Endothelial cell of umbilical vein (primary cell): Measurements from ENCODE around the gene ADM5. TPM values are rescaled to one million over a fixed set of nuclear protein-coding genes. Genes with fewer than 3 reads are reported as not detected.

Experiments
- BruUV-seq: library from RNA; stranded (reverse); fragments of 400-500 nt; replicated peaks from 2 replicates; lab custom pipeline; 2021; lab: Mats Ljungman, UMichigan
- CTCF ChIA-PET: fragments of 300-600, 350-600 bp; sonication (Branson Sonifier 250); formaldehyde crosslinking; loops from one replicate; lab custom pipeline; 2021; ENCODE audit warnings: antibody characterized with exemption, inconsistent platforms; lab: Charles Lee
- POLR2A ChIA-PET: fragments of 300-600, 350-600 bp; sonication (Branson Sonifier 250); formaldehyde crosslinking; loops from one replicate; lab custom pipeline; 2021; ENCODE audit warnings: antibody characterized with exemption, inconsistent platforms; lab: Charles Lee
- DNase-seq: peaks from one replicate; pipeline ENCODE4 v3.0.0-alpha.2; 2011; ENCODE audit warnings: low read depth, low spot score
- FAIRE-seq: peaks from 2 replicates; lab custom pipeline; 2011; peaks lifted over from hg19 to GRCh38; lab: Jason Lieb, UNC
- H2AFZ ChIP-seq: 2 replicates; pipeline ENCODE4 v1.6.0; 2012; ENCODE audit warnings: low read depth, low read length, control low read depth, inconsistent platforms
- H3K27ac ChIP-seq: 2 replicates; pipeline ENCODE4 v1.5.1; 2011; ENCODE audit warnings: low read depth, mild to moderate bottlenecking, control low read depth, low read length, moderate library complexity; ENCODE audit not compliant: insufficient read depth
- H3K27me3 ChIP-seq, 2 experiments: 2 replicates each; pipeline versions ENCODE4 v1.6.0 to v1.6.1; 2011; ENCODE audit warnings: low read length in 2 of 2, mixed read lengths in 1 of 2; ENCODE audit not compliant: control insufficient read depth in 2 of 2, insufficient read depth in 2 of 2
- H3K36me3 ChIP-seq, 2 experiments: 2 replicates in 1 of 2; 3 replicates in 1 of 2; pipeline ENCODE4 v1.5.1; 2011; ENCODE audit warnings: low read length in 2 of 2, mild to moderate bottlenecking in 1 of 2, moderate library complexity in 1 of 2; ENCODE audit not compliant: control insufficient read depth in 2 of 2, insufficient read depth in 2 of 2; ENCODE audit errors: extremely low read depth in 1 of 2
- H3K4me1 ChIP-seq: 3 replicates; pipeline ENCODE4 v1.5.1; 2011; ENCODE audit warnings: mild to moderate bottlenecking, low read length; ENCODE audit not compliant: control insufficient read depth, insufficient read depth; ENCODE audit errors: extremely low read depth
- H3K4me2 ChIP-seq: 2 replicates; pipeline ENCODE4 v1.6.1; 2011; ENCODE audit warnings: low read length, control low read depth, mixed read lengths; ENCODE audit not compliant: insufficient read depth
- H3K4me3 ChIP-seq, 3 experiments: fragments of 200-600 bp in 1 of 3; sonication (generic), shearing (Covaris generic) in 1 of 3; replicated peaks in 1 of 3; 2 replicates each; pipeline ENCODE4 v1.5.1; 2011 to 2016; ENCODE audit warnings: control low read depth in 3 of 3, low read length in 3 of 3, mild to moderate bottlenecking in 2 of 3, inconsistent platforms in 1 of 3, low read depth in 1 of 3, moderate library complexity in 1 of 3; ENCODE audit not compliant: insufficient read depth in 1 of 3
- H3K79me2 ChIP-seq: 2 replicates; pipeline ENCODE4 v1.6.0; 2012; ENCODE audit warnings: low read length, inconsistent platforms; ENCODE audit not compliant: control insufficient read depth, insufficient read depth
- H3K9ac ChIP-seq: replicated peaks from 2 replicates; pipeline ENCODE3; 2011; ENCODE audit warnings: low read length, control low read depth; ENCODE audit not compliant: insufficient read depth; ENCODE audit errors: extremely low read depth
- H3K9me1 ChIP-seq: replicated peaks from 3 replicates; pipeline ENCODE4 v1.6.0; 2011; ENCODE audit warnings: mild to moderate bottlenecking, low read length; ENCODE audit not compliant: control insufficient read depth, insufficient read depth; ENCODE audit errors: extremely low read depth
- H3K9me3 ChIP-seq: replicated peaks from 2 replicates; pipeline ENCODE4 v1.5.1; 2012; ENCODE audit warnings: low read length, inconsistent platforms; ENCODE audit not compliant: control insufficient read depth, insufficient read depth
- H4K20me1 ChIP-seq: replicated peaks from 2 replicates; pipeline ENCODE3; 2011; ENCODE audit warnings: mild to moderate bottlenecking, low read length; ENCODE audit not compliant: control insufficient read depth, insufficient read depth; ENCODE audit errors: extremely low read depth
- EZH2 ChIP-seq: IDR thresholded peaks from 2 replicates; pipeline ENCODE4 v1.6.1; 2012; ENCODE audit warnings: borderline replicate concordance, low read depth, mild to moderate bottlenecking, moderate library complexity, low read length, inconsistent platforms; ENCODE audit not compliant: severe bottlenecking
- FOS ChIP-seq: IDR thresholded peaks from 2 replicates; pipeline ENCODE4 v1.6.1; 2011; ENCODE audit warnings: mild to moderate bottlenecking, low read length, moderate library complexity, borderline replicate concordance; ENCODE audit not compliant: insufficient read depth
- GATA2 ChIP-seq: IDR thresholded peaks from 2 replicates; pipeline ENCODE4 v1.7.0; 2011; ENCODE audit warnings: low read depth, mild to moderate bottlenecking, moderate library complexity, mixed read lengths, low read length; ENCODE audit not compliant: insufficient read length, insufficient read depth
- JUN ChIP-seq: IDR thresholded peaks from 2 replicates; pipeline ENCODE4 v1.6.1; 2011; ENCODE audit warnings: borderline replicate concordance, low read depth; ENCODE audit not compliant: insufficient read length, insufficient read depth
- MYC ChIP-seq: IDR thresholded peaks from one replicate; pipeline ENCODE4 v1.6.1; 2011; ENCODE audit warnings: mild to moderate bottlenecking, low read depth, low read length
- POLR2A ChIP-seq: IDR thresholded peaks from 2 replicates; pipeline ENCODE4 v1.6.1; 2012; ENCODE audit warnings: low read depth, mild to moderate bottlenecking, control low read depth, low read length
- POLR2AphosphoS5 ChIP-seq: IDR thresholded peaks from 2 replicates; pipeline ENCODE4 v1.6.1; 2012; ENCODE audit warnings: low read depth, mild to moderate bottlenecking, control low read depth, low read length, moderate library complexity; ENCODE audit not compliant: insufficient read depth
- dilution Hi-C: fragments of 300-500 bp; cut with MboI; formaldehyde crosslinking; loops from one replicate; pipeline ENCODE4 v1.15.0; 2019; ENCODE audit warnings: low sequenced_read_pairs; ENCODE audit not compliant: extremely low pct_ligation_motif_present
- intact Hi-C: fragments of 100-400 bp; cut with micrococcal nuclease; formaldehyde crosslinking; loops from one replicate; pipeline ENCODE4 v1.10.0; 2022
- polyA plus RNA-seq, 4 experiments: library from polyadenylated mRNA; depleted of rRNA in 3 of 4; stranded (reverse) in 3 of 4; unstranded in 1 of 4; fragments of >200 nt; gene quantifications; 2 replicates each; pipeline versions ENCODE4 v1.2.1 to v1.2.3, GENCODE V29; 2011 to 2012; ENCODE audit warnings: missing spikeins in 1 of 4
- total RNA-seq: library from RNA; stranded (reverse); gene quantifications from 2 replicates; pipeline ENCODE4 v1.2.3, GENCODE V29; 2021
- TF ChIP-seq, protein P1 (sequence below): IDR thresholded peaks from 2 replicates; pipeline ENCODE4 v1.6.1; 2011; ENCODE audit not compliant: insufficient read depth, insufficient read length
- TF ChIP-seq, protein P2 (sequence below), 2 donors: IDR thresholded peaks; 1 replicate in 1 of 2; 2 replicates in 1 of 2; pipeline ENCODE4 v1.5.1; 2011; ENCODE audit warnings: low read length in 2 of 2, mild to moderate bottlenecking in 2 of 2, moderate library complexity in 2 of 2, control low read depth in 1 of 2, inconsistent platforms in 1 of 2, low read depth in 1 of 2; ENCODE audit not compliant: insufficient read depth in 1 of 2; ENCODE audit errors: extremely low read depth in 1 of 2

Gene ADM5
- total and polyA plus RNA-seq, 2 donors (not counting 3 experiments of a cell fraction or from before 2014, with no cell fraction given): 3.3 to 4.4 TPM

DNA sequence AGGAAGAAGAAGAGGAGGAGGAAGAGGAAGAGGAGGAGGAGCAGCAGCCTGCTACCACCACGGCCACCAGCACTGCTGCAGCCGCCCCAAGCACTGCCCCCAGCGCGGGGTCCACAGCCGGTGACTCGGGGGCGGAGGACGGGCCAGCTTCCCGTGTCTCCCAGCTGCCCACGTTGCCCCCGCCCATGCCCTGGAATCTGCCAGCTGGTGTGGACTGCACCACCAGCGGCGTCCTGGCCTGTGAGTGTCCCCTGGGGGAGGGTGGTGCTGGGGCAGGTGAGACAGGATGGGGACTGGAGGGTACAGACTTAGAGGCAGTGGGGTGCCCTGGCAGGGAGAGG lies 36.0 kb upstream of the ADM5 start:
- intact Hi-C loops (no loop called here), dilution Hi-C loops (no loop called here)
- Histone ChIP-seq H2AFZ (no peak overlapping the region), H3K4me3 (no peak overlapping the region), H4K20me1 (no peaks in the 10 kb centered on the region), H3K9me3 (no peaks in the 10 kb centered on the region), H3K27ac (no peak overlapping the region), H3K9me1 (no peaks in the 10 kb centered on the region), H3K79me2 (no peaks in the 10 kb centered on the region), H3K4me2 (no peak overlapping the region), H3K36me3 (peaks cover 15 to 60% of the 10 kb centered on the region in 2 experiments), H3K27me3 (no peaks in the 10 kb centered on the region), H3K9ac (no peak overlapping the region), H3K4me1 (no peaks in the 10 kb centered on the region)
- POLR2A ChIA-PET: no interaction called here
- CTCF ChIA-PET: no interaction called here
- no TSS peak for BruUV-seq
- TF ChIP-seq EZH2: no peak
- no peak for TF ChIP-seq FOS
- FAIRE-seq (no peak), DNase-seq (no peak)

DNA sequence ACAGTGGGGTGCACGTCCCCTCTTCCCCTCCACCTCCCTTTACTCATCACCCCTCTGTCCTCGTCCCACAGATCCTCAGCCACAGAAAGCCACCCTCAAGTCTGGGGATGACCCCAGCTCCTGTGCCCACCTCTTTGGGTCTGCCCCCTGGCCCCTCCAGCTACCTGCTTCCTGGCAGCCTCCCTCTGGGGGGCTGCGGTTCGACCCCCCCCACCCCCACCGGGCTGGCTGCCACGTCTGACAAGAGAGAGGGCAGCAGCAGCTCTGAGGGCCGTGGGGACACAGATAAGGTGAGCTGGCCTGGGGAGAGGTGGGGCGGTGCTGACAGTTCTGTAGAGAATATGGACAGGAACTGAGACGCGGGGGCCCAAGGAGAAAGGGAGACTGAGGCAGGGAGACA lies 34.8 kb upstream of the ADM5 start:
- Histone ChIP-seq H4K20me1 (no peaks in the 10 kb centered on the region), H3K4me1 (no peaks in the 10 kb centered on the region), H3K36me3 (peaks cover 22 to 65% of the 10 kb centered on the region in 2 experiments), H3K9ac (no peak overlapping the region), H3K4me3 (no peak overlapping the region), H3K27ac (no peak overlapping the region), H3K79me2 (no peaks in the 10 kb centered on the region), H3K9me3 (no peaks in the 10 kb centered on the region), H3K9me1 (no peaks in the 10 kb centered on the region), H2AFZ (no peak overlapping the region), H3K27me3 (no peaks in the 10 kb centered on the region), H3K4me2 (no peak overlapping the region)
- DNase-seq (no peak), FAIRE-seq (no peak)
- TF ChIP-seq, protein P1, sequence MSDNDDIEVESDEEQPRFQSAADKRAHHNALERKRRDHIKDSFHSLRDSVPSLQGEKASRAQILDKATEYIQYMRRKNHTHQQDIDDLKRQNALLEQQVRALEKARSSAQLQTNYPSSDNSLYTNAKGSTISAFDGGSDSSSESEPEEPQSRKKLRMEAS: no peak
- TF ChIP-seq MYC: no peak
- TF ChIP-seq GATA2: no peak
- no peak for TF ChIP-seq EZH2
- no peak for TF ChIP-seq POLR2AphosphoS5
- TF ChIP-seq JUN: no peak
- no peak for TF ChIP-seq POLR2A
- TF ChIP-seq FOS: no peak
- TF ChIP-seq, protein P2, sequence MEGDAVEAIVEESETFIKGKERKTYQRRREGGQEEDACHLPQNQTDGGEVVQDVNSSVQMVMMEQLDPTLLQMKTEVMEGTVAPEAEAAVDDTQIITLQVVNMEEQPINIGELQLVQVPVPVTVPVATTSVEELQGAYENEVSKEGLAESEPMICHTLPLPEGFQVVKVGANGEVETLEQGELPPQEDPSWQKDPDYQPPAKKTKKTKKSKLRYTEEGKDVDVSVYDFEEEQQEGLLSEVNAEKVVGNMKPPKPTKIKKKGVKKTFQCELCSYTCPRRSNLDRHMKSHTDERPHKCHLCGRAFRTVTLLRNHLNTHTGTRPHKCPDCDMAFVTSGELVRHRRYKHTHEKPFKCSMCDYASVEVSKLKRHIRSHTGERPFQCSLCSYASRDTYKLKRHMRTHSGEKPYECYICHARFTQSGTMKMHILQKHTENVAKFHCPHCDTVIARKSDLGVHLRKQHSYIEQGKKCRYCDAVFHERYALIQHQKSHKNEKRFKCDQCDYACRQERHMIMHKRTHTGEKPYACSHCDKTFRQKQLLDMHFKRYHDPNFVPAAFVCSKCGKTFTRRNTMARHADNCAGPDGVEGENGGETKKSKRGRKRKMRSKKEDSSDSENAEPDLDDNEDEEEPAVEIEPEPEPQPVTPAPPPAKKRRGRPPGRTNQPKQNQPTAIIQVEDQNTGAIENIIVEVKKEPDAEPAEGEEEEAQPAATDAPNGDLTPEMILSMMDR (IDR thresholded peaks at IDR 0.05; ENCODE audit: extremely low read depth in 1 of 2, insufficient read depth in 1 of 2, low read depth in 1 of 2, low read length in 2 of 2): no peak
- dilution Hi-C loops (no loop called here), intact Hi-C loops (no loop called here)
- no TSS peak for BruUV-seq
- ChIA-PET CTCF (interaction anchor here (1.8 kb wide), 1 partner anchor 22 kb away, joined by 5 read pairs; the partner anchor contains the start of gene PRMT1), POLR2A (interaction anchor here (1.0 kb wide), 1 partner anchor 13 kb away, joined by 4 read pairs; the partner anchor contains the start of gene SCAF1)
